MM.1S (cell line): Measurements from ENCODE around the gene FKBP2.
A peak's percentile ranks its signal among the peaks of the same experiment; 100 is the strongest.

Experiments used
- DNase-seq: peaks from one replicate; pipeline ENCODE4 v3.0.0-alpha.2; 2015
- H2AFZ ChIP-seq: fragments of 300-600 bp; sonication (generic); 2 replicates; pipeline ENCODE4 v1.6.0; 2016; ENCODE audit warnings: antibody characterized with exemption, low read length
- H3F3A ChIP-seq: fragments of 300-600 bp; sonication (generic); 2 replicates; pipeline ENCODE4 v1.6.1; 2016; ENCODE audit warnings: mild to moderate bottlenecking, antibody characterized with exemption, low read length, moderate library complexity, mixed read lengths; ENCODE audit not compliant: insufficient read depth
- H3K27ac ChIP-seq: fragments of 300-600 bp; sonication (generic); 2 replicates; pipeline ENCODE4 v1.5.1; 2016; ENCODE audit warnings: mild to moderate bottlenecking, low read length
- H3K27me3 ChIP-seq: fragments of 300-600 bp; sonication (generic); replicated peaks from 2 replicates; pipeline ENCODE4 v1.6.0; 2016; ENCODE audit warnings: low read length; ENCODE audit not compliant: insufficient read depth
- H3K36me3 ChIP-seq: fragments of 300-600 bp; sonication (generic); replicated peaks from 2 replicates; pipeline ENCODE4 v1.6.1; 2016; ENCODE audit warnings: mild to moderate bottlenecking, low read length, mixed read lengths; ENCODE audit not compliant: insufficient read depth
- H3K4me1 ChIP-seq: fragments of 300-600 bp; sonication (generic); 2 replicates; pipeline ENCODE4 v1.6.1; 2016; ENCODE audit warnings: low read length, mixed read lengths
- H3K4me2 ChIP-seq: fragments of 300-600 bp; sonication (generic); 2 replicates; pipeline ENCODE4 v1.6.0; 2016; ENCODE audit warnings: low read depth, low read length
- H3K4me3 ChIP-seq: fragments of 300-600 bp; sonication (generic); 2 replicates; pipeline ENCODE4 v1.5.1; 2016; ENCODE audit warnings: low read length, mixed read lengths
- H3K79me2 ChIP-seq: fragments of 300-600 bp; sonication (generic); 2 replicates; pipeline ENCODE4 v1.6.1; 2016; ENCODE audit warnings: mixed run types, low read length, mixed read lengths
- H3K9ac ChIP-seq: fragments of 300-600 bp; sonication (generic); 2 replicates; pipeline ENCODE4 v1.6.1; 2016; ENCODE audit warnings: low read length, mixed read lengths
- H3K9me2 ChIP-seq: fragments of 300-600 bp; sonication (generic); replicated peaks from 2 replicates; pipeline ENCODE4 v1.6.1; 2016; ENCODE audit warnings: mild to moderate bottlenecking, low read length, mixed read lengths; ENCODE audit not compliant: insufficient read depth
- H3K9me3 ChIP-seq: fragments of 300-600 bp; sonication (generic); replicated peaks from 2 replicates; pipeline ENCODE4 v1.6.1; 2016; ENCODE audit warnings: mild to moderate bottlenecking, low read length, mixed read lengths; ENCODE audit not compliant: insufficient read depth
- H4K20me1 ChIP-seq: fragments of 300-600 bp; sonication (generic); 2 replicates; pipeline ENCODE4 v1.6.1; 2016; ENCODE audit warnings: mild to moderate bottlenecking, low read length, moderate library complexity, mixed read lengths; ENCODE audit not compliant: insufficient read depth
- CTCF ChIP-seq: fragments of 300-600 bp; sonication (generic); IDR thresholded peaks from 2 replicates; pipeline ENCODE4 v1.5.1; 2016; ENCODE audit warnings: antibody characterized with exemption, low read length, mixed read lengths
- EZH2 ChIP-seq: fragments of 300-600 bp; sonication (generic); optimal IDR thresholded peaks from 2 replicates; pipeline ENCODE3; 2017; ENCODE audit warnings: low read depth, mild to moderate bottlenecking, antibody characterized with exemption, low read length, mixed read lengths
- EZH2phosphoT487 ChIP-seq: fragments of 300-600 bp; sonication (generic); IDR thresholded peaks from 2 replicates; pipeline ENCODE4 v1.6.1; 2018; ENCODE audit warnings: antibody characterized with exemption, low read length

Gene FKBP2

GRCh38 chr11:64284048-64284961 lies 43.4 kb downstream of the FKBP2 start, which contains the start of gene BAD:
TSS of gene BAD (minus strand) at chr11:64284665. CDS start at chr11:64284368, 297 bp downstream.
- Histone ChIP-seq H3K4me3 (peak within 1 kb of the TSS; percentile 75), H3K27me3 (no peaks in the 10 kb centered on the region), H3K9ac (peak within 1 kb of the TSS; percentile 98), H3K9me3 (no peaks in the 10 kb centered on the region), H3K79me2 (peaks cover 29% of the 10 kb centered on the region), H3K4me2 (peak within 1 kb of the TSS; percentile 100), H3K4me1 (peaks cover 10% of the 10 kb centered on the region), H3K27ac (peak within 1 kb of the TSS; percentile 99), H3K9me2 (no peaks in the 10 kb centered on the region), H3K36me3 (no peaks in the 10 kb centered on the region), H2AFZ (peak within 1 kb of the TSS; percentile 97), H4K20me1 (no peaks in the 10 kb centered on the region), H3F3A (peaks cover 7% of the 10 kb centered on the region)
- peak; percentile 96 for DNase-seq
- TF ChIP-seq EZH2phosphoT487 (no peak), EZH2 (no peak), CTCF (no peak)

GRCh38 chr11:64284962-64285884 lies 44.3 kb downstream of the FKBP2 start, which contains the start of gene GPR137:
TSS of gene GPR137 (plus strand) at chr11:64285848. CDS start at chr11:64286525, 677 bp downstream.
- peak; percentile 89 for DNase-seq
- H3K4me3 ChIP-seq = peak within 1 kb of the TSS; percentile 75
- H3K9me2 ChIP-seq = no peaks in the 10 kb centered on the region
- H3K9me3 ChIP-seq = no peaks in the 10 kb centered on the region
- peaks cover 29% of the 10 kb centered on the region for H3K79me2 ChIP-seq
- peaks cover 10% of the 10 kb centered on the region for H3K4me1 ChIP-seq
- TF ChIP-seq EZH2 = no peak
- no peak for TF ChIP-seq CTCF
- TF ChIP-seq EZH2phosphoT487 = no peak
- H3K9ac ChIP-seq = peak within 1 kb of the TSS; percentile 98
- peaks cover 7% of the 10 kb centered on the region for H3F3A ChIP-seq
- no peaks in the 10 kb centered on the region for H3K27me3 ChIP-seq
- H3K36me3 ChIP-seq = no peaks in the 10 kb centered on the region
- peak within 1 kb of the TSS; percentile 97 for H2AFZ ChIP-seq
- H3K27ac ChIP-seq = peak within 1 kb of the TSS; percentile 99
- peak within 1 kb of the TSS; percentile 100 for H3K4me2 ChIP-seq
- H4K20me1 ChIP-seq = no peaks in the 10 kb centered on the region

GRCh38 chr11:64285885-64286800 lies 45.2 kb downstream of the FKBP2 start:
- H2AFZ ChIP-seq = peak overlapping the region; percentile 24; the same call in 1 of the 2 replicates
- H3K9ac ChIP-seq = peak overlapping the region; percentile 60
- no peaks in the 10 kb centered on the region for H3K36me3 ChIP-seq
- peak overlapping the region; percentile 9; the same call in 1 of the 2 replicates for H3K27ac ChIP-seq
- H3K79me2 ChIP-seq = peaks cover 29% of the 10 kb centered on the region
- TF ChIP-seq CTCF = peak; percentile 60
- no peak for TF ChIP-seq EZH2
- no peak for TF ChIP-seq EZH2phosphoT487
- peak overlapping the region; percentile 75 for H3K4me3 ChIP-seq
- peak overlapping the region; percentile 98 for H3K4me2 ChIP-seq
- H4K20me1 ChIP-seq = no peaks in the 10 kb centered on the region
- peaks cover 12% of the 10 kb centered on the region for H3F3A ChIP-seq
- H3K4me1 ChIP-seq = peaks cover 10% of the 10 kb centered on the region
- peaks cover 9% of the 10 kb centered on the region for H3K27me3 ChIP-seq
- DNase-seq = peak; percentile 69
- no peaks in the 10 kb centered on the region for H3K9me3 ChIP-seq
- H3K9me2 ChIP-seq = no peaks in the 10 kb centered on the region
